Effector CD8-positive, alpha-beta T cell (primary cell): ENCODE data around the gene CADM2.
"Not testable (repeated sequence)": the region's sequence is repeated elsewhere in the genome, so short reads cannot be mapped to it uniquely, and the experiment has no call there.

Experiments
- DNase-seq: peaks from one replicate; lab custom pipeline; 2025; lab: John Stamatoyannopoulos, UW

CADM2 gene

GRCh38 chr3:85077018-85077417, 118.2 kb downstream of the CADM2 start:
- no peak for DNase-seq

GRCh38 chr3:85081191-85081906, 122.6 kb downstream of the CADM2 start:
- no peak for DNase-seq

- DNase-seq: no peak
Measured at GRCh38 chr3:85090495-85090894, 131.7 kb downstream of the CADM2 start.

GRCh38 chr3:85100316-85100715, 141.5 kb downstream of the CADM2 start:
- DNase-seq: no peak

- no peak for DNase-seq
Measured at GRCh38 chr3:85102781-85103180, 144.0 kb downstream of the CADM2 start.

- no peak for DNase-seq
Measured at GRCh38 chr3:85110393-85110792, 151.6 kb downstream of the CADM2 start.

- DNase-seq: no peak
Measured at GRCh38 chr3:85120879-85121278, 162.1 kb downstream of the CADM2 start.

GRCh38 chr3:85132864-85133263, 174.1 kb downstream of the CADM2 start:
- not testable (repeated sequence) for DNase-seq

GRCh38 chr3:85133691-85134420, 175.1 kb downstream of the CADM2 start:
- not testable (repeated sequence) for DNase-seq

GRCh38 chr3:85142626-85143025, 183.8 kb downstream of the CADM2 start:
- no peak for DNase-seq

- no peak for DNase-seq
Measured at GRCh38 chr3:85148036-85148435, 189.2 kb downstream of the CADM2 start.

- DNase-seq: no peak
Measured at GRCh38 chr3:85151555-85151954, 192.8 kb downstream of the CADM2 start.

GRCh38 chr3:85153279-85153678, 194.5 kb downstream of the CADM2 start:
- not testable (repeated sequence) for DNase-seq

- no peak for DNase-seq
Measured at GRCh38 chr3:85159376-85159775, 200.6 kb downstream of the CADM2 start.

- no peak for DNase-seq
Measured at GRCh38 chr3:85161544-85161943, 202.8 kb downstream of the CADM2 start.

GRCh38 chr3:85162905-85163304, 204.1 kb downstream of the CADM2 start:
- no peak for DNase-seq

GRCh38 chr3:85164436-85164835, 205.6 kb downstream of the CADM2 start:
- DNase-seq: no peak

- DNase-seq: no peak
Measured at GRCh38 chr3:85167576-85167975, 208.8 kb downstream of the CADM2 start.

- DNase-seq: no peak
Measured at GRCh38 chr3:85170646-85171045, 211.9 kb downstream of the CADM2 start.

GRCh38 chr3:85171976-85172375, 213.2 kb downstream of the CADM2 start:
- no peak for DNase-seq

GRCh38 chr3:85176799-85177198, 218.0 kb downstream of the CADM2 start:
- DNase-seq: no peak

- DNase-seq: no peak
Measured at GRCh38 chr3:85182975-85183752, 224.4 kb downstream of the CADM2 start.

- DNase-seq: no peak
Measured at GRCh38 chr3:85185495-85185894, 226.7 kb downstream of the CADM2 start.
